Measurements from ENCODE around the gene NTN1. TPM values are rescaled to one million over a fixed set of nuclear protein-coding genes. Genes with fewer than 3 reads are reported as not detected.

The NTN1 gene
- total RNA-seq, 4 donors from 2014 or later = 5.9 to 11.6 (median 8.5) TPM

DNA sequence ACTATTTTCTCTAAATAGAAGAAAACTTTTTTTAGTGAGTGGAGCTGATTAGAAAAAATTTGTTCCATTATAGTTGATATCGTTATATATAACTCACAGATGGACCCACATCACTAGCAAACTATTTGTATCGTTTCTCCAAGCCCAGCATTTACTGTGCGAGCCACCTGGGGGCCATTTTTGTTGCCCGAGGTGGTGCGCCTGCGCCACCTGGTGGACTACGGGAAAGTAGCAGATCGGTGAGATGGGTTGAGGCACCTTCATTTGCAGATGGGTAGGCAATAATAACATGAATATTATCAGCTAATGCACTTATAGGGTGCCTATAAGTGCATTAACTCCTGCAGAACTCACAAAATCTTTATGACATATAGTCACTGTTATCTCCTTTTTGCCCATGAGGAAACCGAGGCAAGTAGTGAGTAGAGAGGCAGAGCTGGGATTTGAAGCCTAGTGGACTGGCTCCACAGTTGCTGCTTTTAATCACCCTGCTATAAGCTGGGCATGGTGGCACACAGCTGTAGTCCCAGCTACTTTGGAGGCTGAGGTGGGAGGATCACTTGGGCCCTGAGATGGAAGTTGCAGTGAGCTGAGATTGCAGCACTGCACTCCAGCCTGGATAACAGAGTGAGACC lies 23.2 kb upstream of the NTN1 start:
- TF ChIP-seq, protein P1, sequence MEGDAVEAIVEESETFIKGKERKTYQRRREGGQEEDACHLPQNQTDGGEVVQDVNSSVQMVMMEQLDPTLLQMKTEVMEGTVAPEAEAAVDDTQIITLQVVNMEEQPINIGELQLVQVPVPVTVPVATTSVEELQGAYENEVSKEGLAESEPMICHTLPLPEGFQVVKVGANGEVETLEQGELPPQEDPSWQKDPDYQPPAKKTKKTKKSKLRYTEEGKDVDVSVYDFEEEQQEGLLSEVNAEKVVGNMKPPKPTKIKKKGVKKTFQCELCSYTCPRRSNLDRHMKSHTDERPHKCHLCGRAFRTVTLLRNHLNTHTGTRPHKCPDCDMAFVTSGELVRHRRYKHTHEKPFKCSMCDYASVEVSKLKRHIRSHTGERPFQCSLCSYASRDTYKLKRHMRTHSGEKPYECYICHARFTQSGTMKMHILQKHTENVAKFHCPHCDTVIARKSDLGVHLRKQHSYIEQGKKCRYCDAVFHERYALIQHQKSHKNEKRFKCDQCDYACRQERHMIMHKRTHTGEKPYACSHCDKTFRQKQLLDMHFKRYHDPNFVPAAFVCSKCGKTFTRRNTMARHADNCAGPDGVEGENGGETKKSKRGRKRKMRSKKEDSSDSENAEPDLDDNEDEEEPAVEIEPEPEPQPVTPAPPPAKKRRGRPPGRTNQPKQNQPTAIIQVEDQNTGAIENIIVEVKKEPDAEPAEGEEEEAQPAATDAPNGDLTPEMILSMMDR (IDR thresholded peaks at IDR 0.05) = peak in 1 of 3 donors; percentile 25
- TF ChIP-seq POLR2A (IDR thresholded peaks at IDR 0.05) = no peak
- intact Hi-C loops (cut with DNase I; ENCODE audit: low total_unique reads) = loop anchor here (5.0 to 10.0 kb wide), 2 partner anchors 297 to 519 kb away; no protein-coding TSS in a partner anchor
- 11 to 22% methylated on average over 9 of the region's 9 CpGs for WGBS, 2 donors
- DNase-seq (ENCODE audit: low spot score in 2 of 2) = peak in 1 of 2 donors; percentile 89
- H3K4me3 ChIP-seq (ENCODE audit: low read depth, poor library complexity, severe bottlenecking) = no peak overlapping the region

DNA sequence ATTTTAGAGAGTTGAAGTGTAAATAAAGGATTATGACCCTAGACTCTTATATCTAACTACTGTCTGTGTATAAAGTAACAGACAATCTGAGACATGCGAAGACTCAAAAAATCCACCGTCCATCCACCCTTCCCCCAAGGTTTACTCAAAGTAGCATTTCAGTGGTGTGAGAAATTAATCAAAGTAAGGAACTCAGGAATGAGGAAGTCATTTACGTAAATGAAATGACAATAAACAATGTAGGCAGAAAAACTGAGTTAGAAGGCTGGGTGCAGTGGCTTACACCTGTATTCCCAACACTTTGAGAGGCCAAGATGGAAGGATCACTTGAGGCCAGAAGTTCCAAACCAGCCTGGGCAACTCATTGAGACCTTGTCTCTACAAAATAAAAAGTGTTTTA lies 19.8 kb upstream of the NTN1 start:
- no peak overlapping the region for H3K4me3 ChIP-seq (ENCODE audit: low read depth, poor library complexity, severe bottlenecking)
- no peak for DNase-seq (ENCODE audit: low spot score in 2 of 2)
- intact Hi-C loops (cut with DNase I; ENCODE audit: low total_unique reads) = no loop called here
- TF ChIP-seq POLR2A (IDR thresholded peaks at IDR 0.05) = no peak
- TF ChIP-seq, protein P1 (IDR thresholded peaks at IDR 0.05) = no peak
- WGBS, 2 donors = 71 to 74% methylated on average over 3 of the region's 3 CpGs

DNA sequence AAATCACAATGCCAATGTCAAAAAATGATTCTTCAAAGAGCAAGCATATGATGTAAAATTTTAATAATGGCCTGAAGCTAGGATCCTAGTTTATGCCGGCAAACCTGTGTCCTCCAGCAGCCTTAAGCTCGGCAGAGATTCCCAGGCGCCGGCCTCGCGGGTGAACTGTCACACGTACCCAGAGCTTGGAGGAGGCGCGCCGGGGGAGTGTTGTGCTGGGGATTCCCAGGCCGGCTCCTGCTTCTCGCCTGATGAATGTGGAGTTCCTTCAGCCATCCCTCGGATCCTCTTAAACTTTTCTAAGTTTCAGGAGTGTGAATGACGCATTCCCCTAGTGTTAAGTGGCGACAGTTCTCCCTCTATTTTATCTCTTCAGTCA lies 19.1 kb upstream of the NTN1 start:
- 21 to 29% methylated on average over 15 of the region's 15 CpGs for WGBS, 2 donors
- no peak for DNase-seq (ENCODE audit: low spot score in 2 of 2)
- no peak for TF ChIP-seq POLR2A (IDR thresholded peaks at IDR 0.05)
- TF ChIP-seq, protein P1 (IDR thresholded peaks at IDR 0.05) = no peak
- no peak overlapping the region for H3K4me3 ChIP-seq (ENCODE audit: low read depth, poor library complexity, severe bottlenecking)
- intact Hi-C loops (cut with DNase I; ENCODE audit: low total_unique reads) = no loop called here

DNA sequence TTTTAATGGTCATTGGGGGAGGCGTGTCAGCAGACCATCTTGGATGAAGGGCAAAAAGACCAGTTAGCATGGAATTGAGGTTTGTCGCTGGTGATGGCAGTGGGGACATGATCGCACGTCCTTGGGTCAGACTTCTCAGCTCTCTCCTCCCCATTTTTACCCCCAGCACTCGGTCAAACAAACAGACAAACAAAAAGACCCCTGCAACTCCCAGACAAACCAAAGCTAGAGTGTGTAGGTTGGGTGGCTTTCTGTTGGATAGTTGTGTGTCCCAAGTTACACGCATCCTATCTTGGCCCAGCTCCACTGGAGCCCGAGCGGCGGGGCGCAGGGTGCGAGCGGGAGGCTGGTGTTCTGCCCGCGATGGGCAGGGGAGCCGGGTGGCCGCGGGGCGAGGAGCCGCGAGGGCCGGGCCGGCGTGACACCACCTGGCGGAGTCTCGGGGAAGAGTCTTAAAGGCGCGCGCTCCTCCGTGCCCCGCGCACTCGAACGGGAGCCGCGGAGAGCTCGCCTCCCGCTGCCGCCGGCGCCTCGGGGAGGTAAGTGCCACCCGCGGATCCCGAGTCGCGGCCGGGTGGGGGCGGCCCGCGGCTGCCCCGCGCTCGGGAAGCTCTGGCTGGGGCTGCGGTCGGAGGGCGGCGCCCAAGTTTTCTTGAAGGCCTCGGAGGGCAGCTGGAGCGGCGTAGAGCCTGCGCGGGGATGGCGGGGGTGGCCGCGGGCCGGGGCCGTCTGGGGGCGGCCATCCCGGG lies 18.5 kb upstream of the NTN1 start:
- intact Hi-C loops (cut with DNase I; ENCODE audit: low total_unique reads) = no loop called here
- H3K4me3 ChIP-seq (ENCODE audit: low read depth, poor library complexity, severe bottlenecking) = no peak overlapping the region
- no peak for TF ChIP-seq POLR2A (IDR thresholded peaks at IDR 0.05)
- TF ChIP-seq, protein P1 (IDR thresholded peaks at IDR 0.05) = no peak
- DNase-seq (ENCODE audit: low spot score in 2 of 2) = peak in 1 of 2 donors; percentile 88
- 1 to 16% methylated on average over 6 to 27 of the region's 69 CpGs for WGBS, 2 donors

DNA sequence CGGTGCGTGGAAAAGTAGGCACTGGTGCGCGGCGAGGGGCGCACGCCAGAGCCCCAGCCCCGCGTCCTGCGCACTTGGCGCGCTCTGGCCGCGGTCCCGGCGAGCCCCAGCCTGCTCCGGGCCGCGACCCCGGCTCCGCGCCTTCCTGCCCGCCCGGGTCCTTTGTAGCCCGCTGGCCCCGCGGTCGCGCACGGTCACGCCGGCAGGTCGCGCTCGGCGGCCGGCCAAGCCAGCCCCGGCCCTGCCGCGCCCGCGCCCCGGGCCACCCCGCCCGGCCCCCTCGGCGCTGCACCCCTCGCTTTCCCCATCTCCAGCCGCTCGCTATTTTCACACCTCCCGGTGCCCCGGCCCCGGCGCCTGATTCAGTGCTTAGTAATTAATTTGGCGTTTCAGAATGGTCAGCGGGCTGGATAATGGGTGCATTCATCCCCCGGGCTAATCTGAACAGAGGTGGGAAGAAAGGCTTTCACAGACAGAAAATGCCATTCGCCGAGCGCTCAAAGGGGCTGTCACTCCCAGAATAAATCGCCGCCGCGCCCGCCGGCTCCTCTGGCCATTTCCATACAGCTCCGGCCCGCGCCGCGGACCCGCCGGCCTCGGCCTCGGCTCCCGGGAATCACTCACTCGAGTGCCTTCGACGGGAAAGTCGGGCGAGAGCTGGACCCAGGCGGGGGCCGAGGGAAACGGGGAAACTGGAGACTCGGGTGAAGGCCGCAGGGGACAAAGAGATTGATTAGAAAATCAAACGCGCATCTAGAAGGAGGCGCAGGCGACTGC lies 17.8 kb upstream of the NTN1 start:
- 1% methylated on average over 28 to 80 of the region's 90 CpGs for WGBS, 2 donors
- DNase-seq (ENCODE audit: low spot score in 2 of 2) = peak in 1 of 2 donors; percentile 87

More for the DNA sequence above, 17.8 kb upstream of the NTN1 start:
- TF ChIP-seq, protein P1 (IDR thresholded peaks at IDR 0.05) = no peak
- TF ChIP-seq POLR2A (IDR thresholded peaks at IDR 0.05) = no peak
- intact Hi-C loops (cut with DNase I; ENCODE audit: low total_unique reads) = no loop called here
- H3K4me3 ChIP-seq (ENCODE audit: low read depth, poor library complexity, severe bottlenecking) = no peak overlapping the region
